MM.1S (cell line): ENCODE measurements around the gene PLPP3.

Source experiments
- EZH2 ChIP-seq: fragments of 300-600 bp; sonication (generic); optimal IDR thresholded peaks from 2 replicates; pipeline ENCODE3; 2017; ENCODE audit warnings: low read depth, mild to moderate bottlenecking, antibody characterized with exemption, low read length, mixed read lengths
- TF ChIP-seq, protein P1 (sequence below): fragments of 300-600 bp; sonication (generic); IDR thresholded peaks from 2 replicates; pipeline ENCODE4 v1.5.1; 2016; ENCODE audit warnings: antibody characterized with exemption, low read length, mixed read lengths

DNA sequence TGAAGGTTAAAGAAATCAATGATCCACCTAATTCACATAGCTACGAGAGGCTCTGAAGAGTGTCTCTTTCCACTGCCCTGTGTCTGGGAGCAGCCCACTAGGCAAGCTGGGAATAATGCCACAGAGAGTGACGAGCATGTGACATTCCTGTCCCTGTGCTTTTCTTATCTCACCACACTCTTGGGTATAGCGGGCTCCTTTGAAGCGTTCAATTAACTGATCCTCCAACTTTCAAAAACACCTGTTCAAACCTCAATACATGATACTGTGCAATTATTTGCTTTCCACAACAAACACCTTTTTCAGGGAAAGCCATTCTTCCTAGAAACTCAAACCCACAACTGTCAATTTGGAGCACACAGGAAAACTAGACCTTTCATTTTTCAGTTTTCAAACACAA, 43.4 kb downstream of the PLPP3 start:
- TF ChIP-seq EZH2, result no peak
- TF ChIP-seq, protein P1, sequence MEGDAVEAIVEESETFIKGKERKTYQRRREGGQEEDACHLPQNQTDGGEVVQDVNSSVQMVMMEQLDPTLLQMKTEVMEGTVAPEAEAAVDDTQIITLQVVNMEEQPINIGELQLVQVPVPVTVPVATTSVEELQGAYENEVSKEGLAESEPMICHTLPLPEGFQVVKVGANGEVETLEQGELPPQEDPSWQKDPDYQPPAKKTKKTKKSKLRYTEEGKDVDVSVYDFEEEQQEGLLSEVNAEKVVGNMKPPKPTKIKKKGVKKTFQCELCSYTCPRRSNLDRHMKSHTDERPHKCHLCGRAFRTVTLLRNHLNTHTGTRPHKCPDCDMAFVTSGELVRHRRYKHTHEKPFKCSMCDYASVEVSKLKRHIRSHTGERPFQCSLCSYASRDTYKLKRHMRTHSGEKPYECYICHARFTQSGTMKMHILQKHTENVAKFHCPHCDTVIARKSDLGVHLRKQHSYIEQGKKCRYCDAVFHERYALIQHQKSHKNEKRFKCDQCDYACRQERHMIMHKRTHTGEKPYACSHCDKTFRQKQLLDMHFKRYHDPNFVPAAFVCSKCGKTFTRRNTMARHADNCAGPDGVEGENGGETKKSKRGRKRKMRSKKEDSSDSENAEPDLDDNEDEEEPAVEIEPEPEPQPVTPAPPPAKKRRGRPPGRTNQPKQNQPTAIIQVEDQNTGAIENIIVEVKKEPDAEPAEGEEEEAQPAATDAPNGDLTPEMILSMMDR, result no peak
